Measurements from ENCODE around the gene EBF3. TPM values are rescaled to one million over a fixed set of nuclear protein-coding genes. Genes with fewer than 3 reads are reported as not detected.

Gene EBF3
- total RNA-seq, 1 experiment from 2014 or later = not detected

DNA sequence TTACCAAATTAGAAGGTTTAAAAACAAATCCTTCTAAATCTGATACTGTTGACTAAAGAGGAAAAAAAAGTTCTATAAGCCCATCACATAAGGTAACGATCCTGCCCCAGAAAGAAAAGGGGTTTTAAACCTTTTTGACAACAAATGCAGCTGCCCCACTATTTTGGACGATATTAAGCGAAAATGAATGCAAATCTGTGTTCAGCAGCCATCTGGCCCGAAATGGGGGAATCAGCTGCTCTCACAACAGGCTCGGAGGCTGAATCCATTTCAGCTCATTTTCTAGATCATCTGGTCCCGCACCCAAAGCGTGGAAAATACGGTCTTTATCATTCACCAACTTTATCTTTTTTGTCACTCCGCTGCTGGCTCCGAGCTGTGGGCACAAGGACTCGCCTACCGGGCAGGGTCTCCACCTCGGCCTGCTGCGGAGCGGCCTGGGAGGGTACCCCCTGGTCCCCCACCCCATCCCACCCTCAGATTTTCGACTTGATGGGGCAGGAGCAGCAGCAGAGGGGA, 2.4 kb upstream of the EBF3 start:
- Mint-ChIP-seq H3K27ac (ENCODE audit: unreplicated experiment) (no peak overlapping the region), H3K4me1 (ENCODE audit: low read depth, unreplicated experiment) (no peaks in the 10 kb centered on the region), H3K27me3 (ENCODE audit: unreplicated experiment) (no peaks in the 10 kb centered on the region), H3K36me3 (ENCODE audit: insufficient read depth, unreplicated experiment) (no peaks in the 10 kb centered on the region), H3K9me3 (ENCODE audit: low read depth, unreplicated experiment) (peaks cover 2% of the 10 kb centered on the region), H3K4me3 (ENCODE audit: low read depth, unreplicated experiment) (no peak overlapping the region)
- CTCF ChIA-PET = no interaction called here
- intact Hi-C loops (cut with micrococcal nuclease; ENCODE audit: unreplicated experiment) = no loop called here
- no TSS peak for BruUV-seq (replicated peaks)
- TF ChIP-seq, protein P1, sequence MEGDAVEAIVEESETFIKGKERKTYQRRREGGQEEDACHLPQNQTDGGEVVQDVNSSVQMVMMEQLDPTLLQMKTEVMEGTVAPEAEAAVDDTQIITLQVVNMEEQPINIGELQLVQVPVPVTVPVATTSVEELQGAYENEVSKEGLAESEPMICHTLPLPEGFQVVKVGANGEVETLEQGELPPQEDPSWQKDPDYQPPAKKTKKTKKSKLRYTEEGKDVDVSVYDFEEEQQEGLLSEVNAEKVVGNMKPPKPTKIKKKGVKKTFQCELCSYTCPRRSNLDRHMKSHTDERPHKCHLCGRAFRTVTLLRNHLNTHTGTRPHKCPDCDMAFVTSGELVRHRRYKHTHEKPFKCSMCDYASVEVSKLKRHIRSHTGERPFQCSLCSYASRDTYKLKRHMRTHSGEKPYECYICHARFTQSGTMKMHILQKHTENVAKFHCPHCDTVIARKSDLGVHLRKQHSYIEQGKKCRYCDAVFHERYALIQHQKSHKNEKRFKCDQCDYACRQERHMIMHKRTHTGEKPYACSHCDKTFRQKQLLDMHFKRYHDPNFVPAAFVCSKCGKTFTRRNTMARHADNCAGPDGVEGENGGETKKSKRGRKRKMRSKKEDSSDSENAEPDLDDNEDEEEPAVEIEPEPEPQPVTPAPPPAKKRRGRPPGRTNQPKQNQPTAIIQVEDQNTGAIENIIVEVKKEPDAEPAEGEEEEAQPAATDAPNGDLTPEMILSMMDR (IDR thresholded peaks at IDR 0.05; ENCODE audit: unreplicated experiment) = no peak
- no peak for DNase-seq

DNA sequence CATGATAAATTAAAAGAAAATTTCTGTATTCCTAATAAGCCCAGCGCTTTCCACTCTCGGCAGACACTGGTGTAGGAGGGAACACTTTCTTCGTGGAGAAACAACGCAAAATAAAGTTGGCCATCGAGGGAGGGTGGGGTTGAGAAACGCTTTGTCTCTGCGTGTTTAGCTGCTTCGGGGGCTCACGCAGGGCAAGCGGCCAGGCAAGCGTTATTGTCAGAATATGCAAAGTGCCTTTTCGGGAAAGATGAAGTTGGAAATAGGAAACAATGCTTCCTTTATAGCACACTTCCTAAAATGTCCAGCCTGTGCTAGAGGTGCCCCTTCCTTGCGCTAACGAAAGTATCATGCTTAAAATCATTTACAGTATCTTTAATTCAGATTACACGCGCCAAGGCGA, 1.9 kb upstream of the EBF3 start:
- no peak overlapping the region for H3K27ac Mint-ChIP-seq (ENCODE audit: unreplicated experiment)
- CTCF ChIA-PET = no interaction called here
- H3K4me3 Mint-ChIP-seq (ENCODE audit: low read depth, unreplicated experiment) = no peak overlapping the region
- H3K9me3 Mint-ChIP-seq (ENCODE audit: low read depth, unreplicated experiment) = peaks cover 1% of the 10 kb centered on the region
- H3K4me1 Mint-ChIP-seq (ENCODE audit: low read depth, unreplicated experiment) = no peaks in the 10 kb centered on the region
- H3K36me3 Mint-ChIP-seq (ENCODE audit: insufficient read depth, unreplicated experiment) = no peaks in the 10 kb centered on the region
- no peaks in the 10 kb centered on the region for H3K27me3 Mint-ChIP-seq (ENCODE audit: unreplicated experiment)
- intact Hi-C loops (cut with micrococcal nuclease; ENCODE audit: unreplicated experiment) = no loop called here
- no TSS peak for BruUV-seq (replicated peaks)
- TF ChIP-seq, protein P1 (IDR thresholded peaks at IDR 0.05; ENCODE audit: unreplicated experiment) = no peak
- DNase-seq = no peak

GRCh38 chr10:129965425-129965808, 1.3 kb upstream of the EBF3 start:
- Mint-ChIP-seq H3K36me3 (ENCODE audit: insufficient read depth, unreplicated experiment) (no peaks in the 10 kb centered on the region), H3K4me3 (ENCODE audit: low read depth, unreplicated experiment) (no peak overlapping the region), H3K27ac (ENCODE audit: unreplicated experiment) (no peak overlapping the region), H3K4me1 (ENCODE audit: low read depth, unreplicated experiment) (no peaks in the 10 kb centered on the region), H3K9me3 (ENCODE audit: low read depth, unreplicated experiment) (no peaks in the 10 kb centered on the region), H3K27me3 (ENCODE audit: unreplicated experiment) (no peaks in the 10 kb centered on the region)
- TF ChIP-seq, protein P1 (IDR thresholded peaks at IDR 0.05; ENCODE audit: unreplicated experiment) = no peak
- DNase-seq = no peak
- no TSS peak for BruUV-seq (replicated peaks)
- CTCF ChIA-PET = no interaction called here
- intact Hi-C loops (cut with micrococcal nuclease; ENCODE audit: unreplicated experiment) = no loop called here

- DNase-seq = no peak
- TF ChIP-seq, protein P1 (IDR thresholded peaks at IDR 0.05; ENCODE audit: unreplicated experiment) = no peak
- Mint-ChIP-seq H3K4me3 (ENCODE audit: low read depth, unreplicated experiment) (no peak overlapping the region), H3K4me1 (ENCODE audit: low read depth, unreplicated experiment) (no peaks in the 10 kb centered on the region), H3K27me3 (ENCODE audit: unreplicated experiment) (no peaks in the 10 kb centered on the region), H3K36me3 (ENCODE audit: insufficient read depth, unreplicated experiment) (no peaks in the 10 kb centered on the region), H3K9me3 (ENCODE audit: low read depth, unreplicated experiment) (no peaks in the 10 kb centered on the region), H3K27ac (ENCODE audit: unreplicated experiment) (no peak overlapping the region)
- CTCF ChIA-PET = no interaction called here
- intact Hi-C loops (cut with micrococcal nuclease; ENCODE audit: unreplicated experiment) = no loop called here
- BruUV-seq (replicated peaks) = no TSS peak
These were observed 744 bp upstream of the EBF3 start for GRCh38 chr10:129964611-129965424.

Measured in Calu3 (cell line).